GM12891 (cell line): ENCODE measurements around the gene GGTLC1.
A peak's percentile ranks its signal among the peaks of the same experiment; 100 is the strongest.

Source experiments
- DNase-seq: peaks from one replicate; pipeline ENCODE4 v3.0.0; 2011; ENCODE audit warnings: low spot score; ENCODE audit not compliant: insufficient read length
- FAIRE-seq: peaks from 2 replicates; lab custom pipeline; 2011; peaks lifted over from hg19 to GRCh38; lab: Jason Lieb, UNC
- PAX5 ChIP-seq: IDR thresholded peaks from 2 replicates; pipeline ENCODE4 v1.6.1; 2011; ENCODE audit warnings: low read length, moderate library complexity, mild to moderate bottlenecking; ENCODE audit not compliant: insufficient read depth, severe bottlenecking
- POLR2A ChIP-seq: IDR thresholded peaks from 2 replicates; pipeline ENCODE4 v1.6.1; 2011; ENCODE audit warnings: low read depth, low read length, control low read depth
- POLR2AphosphoS5 ChIP-seq: IDR thresholded peaks from 2 replicates; pipeline ENCODE4 v1.6.1; 2011; ENCODE audit warnings: low read depth, low read length, control low read depth
- POU2F2 ChIP-seq: IDR thresholded peaks from 2 replicates; pipeline ENCODE4 v1.6.1; 2011; ENCODE audit warnings: low read depth, mild to moderate bottlenecking, control low read depth, low read length, moderate library complexity
- SPI1 ChIP-seq: IDR thresholded peaks from 2 replicates; pipeline ENCODE4 v1.6.1; 2011; ENCODE audit warnings: low read depth, low read length, control low read depth
- TAF1 ChIP-seq: IDR thresholded peaks from 2 replicates; pipeline ENCODE4 v1.6.1; 2011; ENCODE audit warnings: low read depth, low read length, control low read depth

The GGTLC1 gene

GRCh38 chr20:23954008-23954745 is 34.4 kb downstream of the GGTLC1 start:
- DNase-seq (no peak), FAIRE-seq (no peak)
- TF ChIP-seq PAX5 (no peak), POLR2A (no peak), POLR2AphosphoS5 (no peak), SPI1 (no peak), TAF1 (no peak), POU2F2 (no peak)

- FAIRE-seq (no peak), DNase-seq (no peak)
- no peak for TF ChIP-seq POLR2AphosphoS5
- TF ChIP-seq TAF1 = no peak
- no peak for TF ChIP-seq POU2F2
Observed at GRCh38 chr20:23946206-23946605, 42.4 kb downstream of the GGTLC1 start.

- TF ChIP-seq POLR2AphosphoS5 = no peak
- no peak for TF ChIP-seq PAX5
- no peak for TF ChIP-seq POU2F2
- no peak for TF ChIP-seq TAF1
- no peak for TF ChIP-seq POLR2A
- TF ChIP-seq SPI1 = no peak
- DNase-seq (no peak), FAIRE-seq (no peak)
Observed at GRCh38 chr20:23943304-23943703, 45.3 kb downstream of the GGTLC1 start.

GRCh38 chr20:23939641-23940040 is 48.9 kb downstream of the GGTLC1 start:
- no peak for DNase-seq
- FAIRE-seq = no peak
- TF ChIP-seq POLR2AphosphoS5 (no peak), SPI1 (peak; percentile 75), POLR2A (no peak)

- TF ChIP-seq PAX5 (no peak), SPI1 (no peak), POLR2A (no peak), POU2F2 (no peak), POLR2AphosphoS5 (no peak), TAF1 (no peak)
- FAIRE-seq = no peak
- DNase-seq = no peak
Observed at GRCh38 chr20:23939063-23939462, 49.5 kb downstream of the GGTLC1 start.

- DNase-seq (no peak), FAIRE-seq (no peak)
- TF ChIP-seq SPI1 (no peak), TAF1 (no peak), POLR2A (no peak), POLR2AphosphoS5 (no peak), PAX5 (no peak), POU2F2 (no peak)
Observed at GRCh38 chr20:23938118-23938438, 50.5 kb downstream of the GGTLC1 start.

- TF ChIP-seq POU2F2 (no peak), PAX5 (no peak), POLR2AphosphoS5 (no peak), TAF1 (no peak), SPI1 (no peak)
- peak; percentile 50 for FAIRE-seq
- no peak for DNase-seq
Observed at GRCh38 chr20:23937303-23938117, 51.1 kb downstream of the GGTLC1 start.
